A673 (cell line): Measurements from ENCODE around the gene IGLL1. TPM values are rescaled to one million over a fixed set of nuclear protein-coding genes. Genes with fewer than 3 reads are reported as not detected.

Experiments
- BruUV-seq: library from RNA; stranded (reverse); fragments of 400-500 nt; replicated peaks from 2 replicates; lab custom pipeline; 2021; lab: Mats Ljungman, UMichigan
- CTCF ChIA-PET: fragments of 300-600 bp; sonication (Branson Sonifier 250); formaldehyde crosslinking; loops from one replicate; lab custom pipeline; 2022; ENCODE audit warnings: antibody characterized with exemption; lab: Charles Lee
- POLR2A ChIA-PET: fragments of 300-600 bp; sonication (Branson Sonifier 250); formaldehyde crosslinking; loops from one replicate; lab custom pipeline; 2022; ENCODE audit warnings: antibody characterized with exemption; ENCODE audit not compliant: low non-redundant PET; lab: Charles Lee
- DNase-seq: peaks from one replicate; pipeline ENCODE4 v3.0.0-alpha.2; 2015; ENCODE audit warnings: low spot score
- H3K27ac ChIP-seq: fragments of 200-600 bp; sonication (generic); 2 replicates; pipeline ENCODE4 v1.5.1; 2016; ENCODE audit warnings: mixed run types, low read depth, mild to moderate bottlenecking, mixed read lengths, antibody characterized with exemption, low read length; ENCODE audit not compliant: poor library complexity, severe bottlenecking
- H3K27me3 ChIP-seq: fragments of 200-600 bp; sonication (generic); replicated peaks from 2 replicates; pipeline ENCODE4 v1.6.1; 2017; ENCODE audit warnings: mixed run types, low read depth, mild to moderate bottlenecking, mixed read lengths, antibody characterized with exemption, low read length; ENCODE audit not compliant: insufficient read depth, poor library complexity
- H3K36me3 ChIP-seq: fragments of 200-600 bp; sonication (generic); 2 replicates; pipeline ENCODE4 v1.6.1; 2016; ENCODE audit warnings: mixed run types, mild to moderate bottlenecking, mixed read lengths, antibody characterized with exemption, low read length; ENCODE audit not compliant: insufficient read depth, poor library complexity, severe bottlenecking
- H3K4me1 ChIP-seq: fragments of 200-600 bp; sonication (generic); 2 replicates; pipeline ENCODE4 v1.6.1; 2017; ENCODE audit warnings: mixed run types, mild to moderate bottlenecking, mixed read lengths, antibody characterized with exemption, low read length; ENCODE audit not compliant: insufficient read depth, poor library complexity, severe bottlenecking
- H3K4me3 ChIP-seq: fragments of 200-600 bp; sonication (generic); 2 replicates; pipeline ENCODE4 v1.5.1; 2016; ENCODE audit warnings: low read depth, mixed run types, mild to moderate bottlenecking, mixed read lengths, low read length; ENCODE audit not compliant: poor library complexity, severe bottlenecking
- H3K9me3 ChIP-seq: fragments of 200-600 bp; sonication (generic); 2 replicates; pipeline ENCODE4 v1.6.1; 2016; ENCODE audit warnings: mixed run types, low read depth, mild to moderate bottlenecking, mixed read lengths, antibody characterized with exemption, low read length; ENCODE audit not compliant: poor library complexity, severe bottlenecking
- CTCF ChIP-seq: fragments of 300-800, 200-600 bp; sonication (generic); conservative IDR thresholded peaks from 2 replicates; pipeline ENCODE4 v1.5.1; 2017; ENCODE audit warnings: low read depth, mild to moderate bottlenecking, antibody characterized with exemption, low read length, moderate library complexity, mixed read lengths
- EZH2 ChIP-seq: fragments of 200-600 bp; sonication (generic); IDR thresholded peaks from 2 replicates; pipeline ENCODE4 v1.6.1; 2017; ENCODE audit warnings: borderline replicate concordance, low read depth, mild to moderate bottlenecking, mixed read lengths, antibody characterized with exemption, low read length; ENCODE audit not compliant: poor library complexity, severe bottlenecking
- intact Hi-C: fragments of 100-400 bp; cut with micrococcal nuclease; formaldehyde crosslinking; loops from one replicate; pipeline ENCODE4 v1.10.0; 2022; ENCODE audit not compliant: unreplicated experiment
- total RNA-seq: library from RNA; stranded (reverse); gene quantifications from 2 replicates; pipeline ENCODE4 v1.2.3, GENCODE V29; 2021

IGLL1 gene
- total RNA-seq, 1 experiment from 2014 or later: not detected

GRCh38 chr22:23557036-23557435 lies 23.1 kb downstream of the IGLL1 start:
- CTCF ChIA-PET: no interaction called here
- H3K27ac ChIP-seq: no peak overlapping the region
- H3K4me1 ChIP-seq: no peaks in the 10 kb centered on the region
- no peak for DNase-seq
- intact Hi-C loops: no loop called here
- POLR2A ChIA-PET: no interaction called here
- TF ChIP-seq CTCF: no peak
- TF ChIP-seq EZH2: no peak
- no peaks in the 10 kb centered on the region for H3K36me3 ChIP-seq
- BruUV-seq: no TSS peak
- H3K27me3 ChIP-seq: no peaks in the 10 kb centered on the region
- no peaks in the 10 kb centered on the region for H3K9me3 ChIP-seq
- H3K4me3 ChIP-seq: no peak overlapping the region

- no peak overlapping the region for H3K4me3 ChIP-seq
- no peaks in the 10 kb centered on the region for H3K9me3 ChIP-seq
- H3K36me3 ChIP-seq: no peaks in the 10 kb centered on the region
- no peak for TF ChIP-seq EZH2
- no peak for TF ChIP-seq CTCF
- CTCF ChIA-PET: no interaction called here
- POLR2A ChIA-PET: no interaction called here
- intact Hi-C loops: no loop called here
- no peaks in the 10 kb centered on the region for H3K4me1 ChIP-seq
- no TSS peak for BruUV-seq
- DNase-seq: no peak
- H3K27me3 ChIP-seq: no peaks in the 10 kb centered on the region
- no peak overlapping the region for H3K27ac ChIP-seq
Observed at GRCh38 chr22:23556026-23556620, 24.0 kb downstream of the IGLL1 start.

GRCh38 chr22:23555118-23555517 lies 25.0 kb downstream of the IGLL1 start:
- no peak for TF ChIP-seq CTCF
- TF ChIP-seq EZH2: no peak
- Histone ChIP-seq H3K27me3 (no peaks in the 10 kb centered on the region), H3K4me1 (no peaks in the 10 kb centered on the region), H3K9me3 (no peaks in the 10 kb centered on the region), H3K36me3 (no peaks in the 10 kb centered on the region), H3K27ac (no peak overlapping the region), H3K4me3 (no peak overlapping the region)
- intact Hi-C loops: no loop called here
- no TSS peak for BruUV-seq
- ChIA-PET POLR2A (no interaction called here), CTCF (no interaction called here)
- DNase-seq: no peak
